ENCODE results near the gene SLC1A3. TPM values are rescaled to one million over a fixed set of nuclear protein-coding genes. Genes with fewer than 3 reads are reported as not detected.

The SLC1A3 gene
- total RNA-seq, 4 donors from 2014 or later: 9.3 to 17.0 (median 15.4) TPM

DNA sequence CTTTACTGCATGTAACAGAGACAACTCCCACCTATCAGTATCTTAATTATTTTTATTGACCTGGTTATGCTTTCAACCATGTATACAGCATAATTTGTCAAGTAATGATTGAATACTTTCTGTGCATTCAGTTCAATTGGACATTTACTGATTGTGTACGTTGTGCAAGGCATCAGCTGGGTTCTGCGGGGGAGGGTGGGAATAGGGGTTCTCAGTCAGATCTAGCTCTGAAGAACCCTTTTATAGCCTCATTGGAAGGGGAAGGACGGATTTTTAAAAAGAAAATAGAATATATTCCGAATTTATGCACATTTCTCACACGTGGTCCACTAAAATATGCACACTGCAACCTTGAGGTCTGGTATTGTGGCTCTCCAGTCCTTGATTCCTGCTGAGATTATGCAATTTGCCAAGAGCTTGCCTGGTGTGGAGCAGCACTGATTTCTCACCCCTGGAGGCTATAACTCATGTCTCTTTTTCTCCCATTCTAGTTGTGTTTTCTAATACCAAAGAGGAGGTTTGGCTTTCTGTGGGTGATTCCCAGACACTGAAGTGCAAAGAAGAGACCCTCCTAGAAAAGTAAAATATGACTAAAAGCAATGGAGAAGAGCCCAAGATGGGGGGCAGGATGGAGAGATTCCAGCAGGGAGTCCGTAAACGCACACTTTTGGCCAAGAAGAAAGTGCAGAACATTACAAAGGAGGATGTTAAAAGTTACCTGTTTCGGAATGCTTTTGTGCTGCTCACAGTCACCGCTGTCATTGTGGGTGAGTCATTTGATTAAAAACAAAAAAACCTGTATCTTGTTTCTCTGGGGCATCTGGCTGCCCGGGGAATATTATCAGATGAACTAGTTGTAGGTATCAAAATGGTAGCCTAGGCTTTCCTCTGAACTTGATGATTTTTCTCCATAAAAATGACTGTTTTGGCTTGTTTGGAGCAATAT, 1.7 kb downstream of the SLC1A3 start:
- no peaks in the 10 kb centered on the region for H3K9me3 ChIP-seq
- TF ChIP-seq POLR2A (IDR thresholded peaks at IDR 0.05): no peak
- no peak for TF ChIP-seq CTCF (IDR thresholded peaks at IDR 0.05)
- peaks cover 5 to 8% of the 10 kb centered on the region in 2 donors for H3K4me1 ChIP-seq
- WGBS, 2 donors: 65 to 74% methylated on average over 10 of the region's 10 CpGs
- H3K36me3 ChIP-seq: no peaks in the 10 kb centered on the region
- no peak overlapping the region for H3K4me3 ChIP-seq (replicated peaks in 1 of 3)
- no peaks in the 10 kb centered on the region for H3K27me3 ChIP-seq
- DNase-seq: no peak
- intact Hi-C loops (cut with DNase I): no loop called here
- no peak overlapping the region for H3K27ac ChIP-seq

GRCh38 chr5:36610621-36611020, 4.2 kb downstream of the SLC1A3 start:
- no peak overlapping the region for H3K4me3 ChIP-seq (replicated peaks in 1 of 3)
- H3K4me1 ChIP-seq: peaks cover 2 to 8% of the 10 kb centered on the region in 2 donors
- WGBS, 2 donors: 79 to 97% methylated on average over 1 of the region's 1 CpG
- no peaks in the 10 kb centered on the region for H3K27me3 ChIP-seq
- TF ChIP-seq CTCF (IDR thresholded peaks at IDR 0.05): no peak
- H3K36me3 ChIP-seq: no peaks in the 10 kb centered on the region
- intact Hi-C loops (cut with DNase I): no loop called here
- no peak for DNase-seq
- H3K27ac ChIP-seq: no peak overlapping the region
- no peaks in the 10 kb centered on the region for H3K9me3 ChIP-seq

DNA sequence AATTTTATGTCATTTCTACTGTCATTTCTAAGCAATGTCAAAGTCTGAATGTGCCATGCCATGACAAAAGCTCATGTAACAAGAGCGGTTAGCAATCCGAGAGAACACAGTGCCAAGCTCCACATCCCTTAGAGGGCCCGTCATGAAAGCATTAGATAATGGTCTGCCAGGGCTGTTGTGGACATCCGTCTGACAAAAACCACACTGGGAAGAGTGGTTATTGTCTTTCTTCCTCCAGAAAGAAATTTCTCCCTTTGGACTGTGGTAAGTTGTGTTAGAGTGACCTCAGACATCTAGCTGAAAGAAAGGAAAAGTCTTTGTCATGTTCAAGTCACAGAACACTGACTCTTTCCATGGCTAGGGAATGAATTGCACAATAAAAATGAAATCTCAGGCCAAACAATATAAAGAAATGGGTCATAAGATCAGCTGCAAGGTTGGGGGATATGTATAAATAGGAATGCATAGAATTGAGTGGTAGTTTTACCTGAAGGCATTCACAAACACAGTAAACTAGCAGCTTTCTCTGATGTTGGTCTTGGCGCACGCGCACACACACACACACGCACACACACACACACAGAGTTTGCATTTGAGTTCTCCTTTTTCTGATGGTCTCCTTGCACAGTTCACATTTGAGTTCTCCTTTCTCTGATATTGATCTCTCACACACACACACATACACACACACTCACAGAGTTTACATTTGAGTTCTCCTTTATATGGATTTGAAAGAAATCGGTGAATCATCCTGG, 5.3 kb downstream of the SLC1A3 start:
- TF ChIP-seq CTCF (IDR thresholded peaks at IDR 0.05) (no peak), POLR2A (IDR thresholded peaks at IDR 0.05) (no peak)
- Histone ChIP-seq H3K4me1 (peaks cover 0 to 5% of the 10 kb centered on the region in 2 donors), H3K9me3 (no peaks in the 10 kb centered on the region), H3K27ac (no peak overlapping the region), H3K4me3 (replicated peaks in 1 of 3) (no peak overlapping the region), H3K36me3 (no peaks in the 10 kb centered on the region), H3K27me3 (no peaks in the 10 kb centered on the region)
- intact Hi-C loops (cut with DNase I): no loop called here
- DNase-seq: no peak
- WGBS, 2 donors: 85 to 88% methylated on average over 9 of the region's 9 CpGs

GRCh38 chr5:36613241-36613640, 6.8 kb downstream of the SLC1A3 start:
- no peak overlapping the region for H3K27ac ChIP-seq
- H3K36me3 ChIP-seq: no peaks in the 10 kb centered on the region
- no peak for TF ChIP-seq POLR2A (IDR thresholded peaks at IDR 0.05)
- no peak for TF ChIP-seq CTCF (IDR thresholded peaks at IDR 0.05)
- H3K4me1 ChIP-seq: peaks cover 0 to 5% of the 10 kb centered on the region in 2 donors
- intact Hi-C loops (cut with DNase I): no loop called here
- no peaks in the 10 kb centered on the region for H3K27me3 ChIP-seq
- no peak overlapping the region for H3K4me3 ChIP-seq (replicated peaks in 1 of 3)
- peak in 1 of 2 donors; percentile 20 for DNase-seq
- 53 to 69% methylated on average over 8 of the region's 8 CpGs for WGBS, 2 donors
- H3K9me3 ChIP-seq: no peaks in the 10 kb centered on the region

Measured in thyroid gland (tissue), 4 donors.